SKM-1 (cell line): ENCODE measurements around the gene TBCD.

Experiments
- DNase-seq: peaks from one replicate; lab custom pipeline; 2025; ENCODE audit not compliant: unreplicated experiment; lab: John Stamatoyannopoulos, UW

Gene TBCD

GRCh38 chr17:82898976-82899514 lies 147.2 kb downstream of the TBCD start:
- DNase-seq: no peak

DNA sequence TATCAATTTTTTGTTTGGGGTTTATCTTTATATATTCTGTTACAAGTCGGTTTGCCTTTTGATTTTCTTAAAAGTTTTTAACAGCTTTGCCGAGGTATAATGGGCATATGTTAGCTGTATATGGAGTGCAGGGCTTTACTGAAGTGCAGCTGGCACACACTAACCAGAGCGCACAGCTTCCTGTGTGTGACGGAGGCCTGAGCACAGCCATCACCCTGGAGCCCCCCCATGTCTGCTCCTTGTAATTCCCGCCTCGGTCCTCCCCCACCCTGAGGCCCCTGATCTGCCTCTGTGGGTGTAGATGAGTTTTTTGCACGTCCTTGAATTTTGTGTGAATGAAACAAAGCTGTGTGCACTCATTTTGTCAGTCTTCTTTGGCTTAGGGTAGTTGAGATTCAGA lies 148.1 kb downstream of the TBCD start:
- no peak for DNase-seq

GRCh38 chr17:82900741-82901140 lies 148.9 kb downstream of the TBCD start:
- no peak for DNase-seq

DNA sequence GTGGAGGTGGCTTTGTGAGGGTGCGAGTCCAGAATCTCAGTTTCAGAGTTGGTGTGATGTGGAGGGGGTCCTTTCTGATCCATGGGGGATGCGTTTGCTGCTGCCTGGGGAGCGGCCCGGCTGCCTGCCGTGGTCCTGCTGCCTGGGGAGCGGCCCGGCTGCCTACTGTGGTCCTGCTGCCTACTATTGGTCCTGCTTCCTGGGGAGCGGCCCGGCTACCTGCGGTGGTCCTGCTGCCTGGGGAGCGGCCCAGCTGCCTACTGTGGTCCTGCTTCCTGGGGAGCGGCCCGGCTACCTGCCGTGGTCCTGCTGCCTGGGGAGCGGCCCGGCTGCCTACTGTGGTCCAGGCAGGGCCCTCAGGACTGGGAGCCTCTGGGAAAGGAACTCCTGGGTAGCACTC lies 149.5 kb downstream of the TBCD start:
- no peak for DNase-seq

DNA sequence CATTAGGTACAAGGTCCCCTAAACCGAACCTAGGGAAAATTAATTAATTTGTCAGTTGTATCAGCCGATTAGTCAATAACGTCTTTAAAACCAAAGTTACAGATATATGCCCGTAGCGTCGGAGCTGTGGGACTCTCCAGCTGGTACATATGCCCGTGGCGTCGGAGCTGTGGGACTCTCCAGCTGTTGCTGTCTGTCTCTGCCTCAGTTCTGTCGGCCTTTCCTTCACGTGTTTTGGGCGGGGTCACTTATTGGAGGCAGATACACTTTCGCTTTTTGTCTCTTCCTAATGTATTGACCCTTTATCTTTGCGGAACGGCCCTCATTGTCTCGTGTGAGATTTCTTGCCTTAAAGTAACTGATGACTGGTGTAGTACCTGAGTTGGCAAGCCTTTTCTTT lies 150.0 kb downstream of the TBCD start:
- no peak for DNase-seq

DNA sequence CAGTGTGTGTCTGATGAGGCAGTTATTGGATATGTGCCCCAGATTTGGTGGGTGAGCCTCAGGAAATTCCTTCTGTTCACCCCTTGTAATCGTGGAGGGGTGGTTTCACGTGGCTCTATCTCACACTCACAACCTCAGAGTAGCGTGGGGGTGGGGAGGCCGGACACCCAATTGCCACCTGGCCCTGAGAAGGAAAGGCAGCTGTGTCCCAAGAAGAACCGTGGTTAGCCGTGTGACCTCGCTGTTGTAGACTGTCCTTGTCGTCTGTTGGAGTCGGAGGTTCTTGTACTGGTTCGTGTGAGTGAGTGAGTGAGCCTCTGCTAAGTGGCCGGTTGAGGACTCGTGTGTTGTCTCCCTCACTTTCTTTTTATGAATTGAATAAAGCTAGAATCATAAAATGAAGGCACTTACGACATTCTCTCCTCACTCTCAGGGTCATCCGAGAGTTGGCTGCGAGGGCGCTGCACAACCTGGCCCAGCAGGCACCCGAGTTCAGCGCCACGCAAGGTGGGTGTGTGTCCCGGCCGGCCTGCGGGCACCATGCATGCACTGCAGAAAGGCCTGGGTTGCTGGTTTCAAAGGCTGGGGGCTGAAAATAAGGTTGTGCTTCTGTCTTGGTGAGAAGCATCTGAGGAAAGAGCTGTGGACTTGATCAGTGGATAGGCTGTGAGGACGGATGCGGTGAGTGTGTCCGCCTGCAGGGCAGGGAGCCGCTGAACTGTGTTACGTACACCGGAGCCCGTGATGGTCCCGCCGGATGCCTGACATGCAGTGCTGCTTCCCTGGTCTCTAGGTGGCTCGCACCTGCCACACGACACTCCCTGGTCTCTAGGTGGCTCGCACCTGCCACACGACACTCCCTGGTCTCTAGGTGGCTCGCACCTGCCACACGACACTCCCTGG lies 151.4 kb downstream of the TBCD start:
- no peak for DNase-seq

- DNase-seq: no peak
These were observed 153.3 kb downstream of the TBCD start for GRCh38 chr17:82905130-82905529.

- no peak for DNase-seq
These were observed 156.1 kb downstream of the TBCD start for GRCh38 chr17:82907797-82908542.

GRCh38 chr17:82908543-82909160 lies 156.8 kb downstream of the TBCD start:
- no peak for DNase-seq

- no peak for DNase-seq
These were observed 157.5 kb downstream of the TBCD start for GRCh38 chr17:82909322-82909904.

DNA sequence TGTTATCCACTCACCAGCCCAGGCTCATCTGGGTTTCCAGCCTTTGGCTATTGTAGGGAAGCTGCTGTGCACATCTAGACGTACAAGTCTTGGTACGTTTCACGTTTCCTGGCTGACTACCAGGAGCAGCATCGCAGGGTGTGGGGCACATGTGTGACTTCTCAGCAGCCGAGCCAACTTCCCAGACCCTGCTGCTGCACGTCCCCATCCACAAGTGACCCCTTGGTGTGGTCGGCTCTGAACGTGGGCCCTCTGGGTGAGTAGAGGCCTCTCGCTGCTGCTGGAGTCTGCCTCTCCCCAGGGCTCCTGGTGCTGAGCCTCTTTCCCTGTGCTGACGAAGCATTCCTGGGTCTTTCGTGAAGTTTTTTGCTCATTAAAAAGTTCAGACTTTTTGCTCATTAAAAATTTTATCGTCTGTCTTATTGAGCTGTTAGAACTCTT lies 158.2 kb downstream of the TBCD start:
- no peak for DNase-seq

DNA sequence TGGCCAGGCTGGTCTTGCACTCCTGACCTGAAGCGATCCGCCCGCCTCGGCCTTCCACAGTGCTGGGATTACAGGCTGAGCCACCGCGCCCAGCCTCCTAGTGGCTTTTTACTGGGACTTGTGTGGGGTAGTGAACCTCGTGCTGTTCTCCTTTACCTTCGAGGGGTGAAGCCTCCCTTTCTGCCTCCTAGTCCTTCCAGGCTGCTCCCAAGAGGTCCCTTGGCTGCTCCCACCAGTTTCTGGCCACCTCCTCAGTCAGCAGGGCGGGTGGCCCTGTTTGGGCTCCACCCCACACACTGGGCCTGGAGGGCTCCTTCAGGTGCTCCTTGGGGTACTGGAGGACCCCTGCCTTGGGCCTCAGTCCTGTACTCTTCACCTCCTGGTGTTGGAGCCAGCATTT lies 158.9 kb downstream of the TBCD start:
- DNase-seq: no peak

GRCh38 chr17:82911822-82912221 lies 160.0 kb downstream of the TBCD start:
- DNase-seq: no peak

GRCh38 chr17:82912484-82913089 lies 160.7 kb downstream of the TBCD start:
- DNase-seq: no peak

DNA sequence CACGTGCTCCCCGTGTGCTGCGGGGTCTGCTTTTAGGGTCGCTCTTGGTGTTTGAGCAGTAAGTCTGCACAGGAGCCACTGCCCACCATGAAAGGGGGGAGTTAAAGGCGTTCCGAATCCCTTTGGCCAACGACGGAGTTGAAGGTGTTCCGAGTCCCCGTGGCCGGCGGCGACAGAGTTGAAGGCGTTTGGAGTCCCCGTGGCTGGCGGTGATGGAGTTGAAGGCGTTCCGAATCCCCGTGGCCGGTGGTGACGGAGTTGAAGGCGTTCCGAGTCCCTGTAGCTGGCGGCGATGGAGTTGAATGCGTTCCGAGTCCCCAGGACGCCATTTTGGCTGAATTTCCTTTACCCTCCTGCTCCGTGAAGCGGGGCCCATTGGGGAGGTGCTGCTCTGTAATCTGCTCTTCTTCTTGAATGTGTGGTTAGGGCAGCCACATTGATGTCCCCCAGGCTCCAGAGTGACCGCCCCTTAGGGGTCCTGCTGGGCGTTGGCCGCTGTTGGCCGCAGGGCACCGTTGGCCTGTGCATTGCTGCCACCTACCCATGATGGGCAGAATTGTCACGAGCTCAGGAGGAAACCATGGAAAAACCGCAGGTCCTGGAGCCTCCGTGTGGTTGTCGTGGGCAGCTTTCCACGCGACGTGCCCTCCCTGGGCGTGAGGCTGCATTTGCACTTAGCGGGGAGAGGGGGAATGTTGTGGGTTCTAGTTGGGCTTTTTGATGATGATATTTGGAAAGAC lies 161.6 kb downstream of the TBCD start:
- DNase-seq: no peak

- no peak for DNase-seq
These were observed 162.5 kb downstream of the TBCD start for GRCh38 chr17:82914375-82914774.

DNA sequence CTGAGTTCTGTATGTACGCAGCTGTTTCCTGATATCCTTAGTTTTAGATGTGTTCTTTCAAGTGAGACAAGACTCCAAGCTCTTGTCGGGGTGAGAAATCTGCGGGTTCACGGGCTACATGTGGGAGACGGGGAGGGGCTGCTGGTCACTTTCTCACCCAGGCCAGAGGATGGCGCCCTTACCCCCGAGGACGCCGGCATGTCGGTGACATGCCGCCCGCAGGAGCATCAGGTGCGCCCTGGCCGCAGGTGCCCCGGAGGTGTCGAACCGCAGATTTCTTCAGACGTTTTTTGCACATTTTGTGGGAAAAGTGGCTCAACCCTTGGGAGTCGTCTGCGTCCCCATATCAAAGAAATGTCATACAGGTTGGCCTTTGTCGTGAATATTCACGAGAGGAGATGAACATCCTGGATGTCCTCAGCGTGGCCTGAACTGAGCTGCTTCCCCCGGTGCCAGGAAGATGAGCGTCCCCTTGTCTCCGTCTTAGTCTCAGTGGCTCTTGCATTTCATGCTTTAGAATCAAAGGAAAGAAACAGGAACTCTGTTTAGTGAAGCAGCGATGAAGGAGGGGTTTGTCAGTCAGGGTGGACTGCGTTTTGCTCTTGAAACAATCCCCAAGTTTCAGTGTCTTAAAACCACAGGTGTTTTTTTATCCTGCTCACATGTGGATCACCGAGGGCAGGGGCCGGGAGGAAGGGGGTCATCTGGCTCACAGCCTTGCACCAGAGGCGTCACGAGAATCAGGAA lies 163.3 kb downstream of the TBCD start:
- no peak for DNase-seq

- no peak for DNase-seq
These were observed 163.8 kb downstream of the TBCD start for GRCh38 chr17:82915757-82916027.

DNA sequence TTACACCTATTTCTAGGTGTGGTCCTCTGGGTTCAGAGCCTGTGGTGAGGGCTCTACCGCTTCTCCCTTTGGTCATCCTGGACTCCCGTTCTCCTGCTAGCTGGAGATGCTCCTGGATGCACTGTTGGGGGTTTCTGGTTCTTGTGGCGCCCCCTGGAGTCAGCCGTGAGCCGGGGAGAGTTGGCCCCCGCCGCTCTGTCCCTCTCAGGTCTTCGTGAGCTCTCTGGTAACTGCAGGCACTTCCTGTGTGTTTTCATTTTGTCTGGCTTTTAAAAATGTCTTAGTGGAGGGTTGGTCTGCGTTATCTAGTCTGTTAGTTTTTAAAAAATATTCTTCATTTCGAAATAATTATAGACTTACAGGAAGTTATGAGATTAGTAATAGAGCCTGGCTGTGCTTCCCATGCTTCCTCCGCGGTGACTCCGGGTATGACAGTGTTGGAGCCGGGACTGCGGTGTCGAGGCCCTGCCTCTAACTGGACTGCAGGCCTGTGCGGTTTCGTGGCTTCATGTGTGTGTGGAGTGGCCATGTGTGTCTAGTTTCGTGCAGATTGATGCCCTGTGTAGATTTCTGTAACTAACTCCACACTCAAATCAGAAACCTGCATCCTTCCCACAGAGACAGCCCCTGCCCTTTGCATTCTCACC lies 166.0 kb downstream of the TBCD start:
- DNase-seq: no peak
